HepG2 (cell line): ENCODE data around the gene ABCB10. TPM values are rescaled to one million over a fixed set of nuclear protein-coding genes. Genes with fewer than 3 reads are reported as not detected.

Experiments
- ATAC-seq: fragments of 200-7000 bp; cut with Tn5 transposase; 3 replicates; pipeline ENCODE4 v1.9.1; 2020; ENCODE audit warnings: mild to moderate bottlenecking, moderate library complexity
- BruUV-seq: library from RNA; stranded (reverse); fragments of 400-500 nt; replicated peaks from 2 replicates; lab custom pipeline; 2021; lab: Mats Ljungman, UMichigan
- CTCF ChIA-PET: fragments of 300-600 bp; formaldehyde crosslinking; extraction: SDS; loops from one replicate; lab custom pipeline; 2021; ENCODE audit warnings: low total read pairs, inconsistent platforms, low intra/inter-chr PET ratio; lab: Yijun Ruan, JAX
- POLR2A ChIA-PET: fragments of 350-600 bp; sonication (Branson Sonifier 250); formaldehyde crosslinking; loops from one replicate; lab custom pipeline; 2020; ENCODE audit warnings: antibody characterized with exemption, inconsistent platforms; lab: Yijun Ruan, JAX
- DNase-seq: peaks from one replicate; pipeline ENCODE4 v3.0.0-alpha.2; 2015; ENCODE audit warnings: low spot score
- FAIRE-seq: peaks from 3 replicates; lab custom pipeline; 2011; peaks lifted over from hg19 to GRCh38; lab: Jason Lieb, UNC
- H2AFZ ChIP-seq: one replicate; pipeline ENCODE4 v1.6.1; 2011; ENCODE audit warnings: low read length, inconsistent platforms
- H3K27ac ChIP-seq: fragments of 300-600 bp; 3 replicates; pipeline ENCODE4 v1.8.0; 2011; ENCODE audit warnings: mixed run types, mild to moderate bottlenecking, mixed read lengths, low read length, inconsistent platforms; ENCODE audit not compliant: insufficient read depth; ENCODE audit errors: extremely low read length
- H3K27me3 ChIP-seq, 2 experiments: fragments of 200-600 bp in 1 of 2; 2 replicates in 1 of 2; 3 replicates in 1 of 2; pipeline versions ENCODE4 v1.6.0 to v1.8.0; 2011; ENCODE audit warnings: low read length in 2 of 2, mild to moderate bottlenecking in 2 of 2, moderate library complexity in 2 of 2, inconsistent platforms in 1 of 2; ENCODE audit not compliant: insufficient read depth in 2 of 2, control insufficient read depth in 1 of 2
- H3K36me3 ChIP-seq, 2 experiments: fragments of 200-600 bp in 1 of 2; replicated peaks in 1 of 2; 2 replicates in 1 of 2; 3 replicates in 1 of 2; pipeline versions ENCODE4 v1.5.1 to v1.8.0; 2011; ENCODE audit warnings: low read length in 2 of 2, inconsistent platforms in 1 of 2; ENCODE audit not compliant: insufficient read depth in 2 of 2, control insufficient read depth in 1 of 2
- H3K4me1 ChIP-seq: 2 replicates; pipeline ENCODE4 v1.5.1; 2012; ENCODE audit warnings: low read length, inconsistent platforms; ENCODE audit not compliant: insufficient read depth
- H3K4me2 ChIP-seq: 2 replicates; pipeline ENCODE4 v1.6.0; 2011; ENCODE audit warnings: low read depth, low read length, inconsistent platforms
- H3K4me3 ChIP-seq, 3 experiments: fragments of 200-600 bp in 1 of 3; sonication (generic), shearing (Covaris generic) in 1 of 3; replicated peaks in 1 of 3; 2 replicates each; pipeline ENCODE4 v1.5.1; 2011 to 2016; ENCODE audit warnings: low read length in 3 of 3, inconsistent platforms in 2 of 3, low read depth in 2 of 3, mild to moderate bottlenecking in 2 of 3, control low read depth in 1 of 3, mixed read lengths in 1 of 3; ENCODE audit not compliant: insufficient read depth in 1 of 3
- H3K79me2 ChIP-seq: one replicate; pipeline ENCODE4 v1.6.1; 2011; ENCODE audit warnings: low read length, inconsistent platforms; ENCODE audit not compliant: insufficient read depth
- H3K9ac ChIP-seq: 2 replicates; pipeline ENCODE4 v1.6.0; 2011; ENCODE audit warnings: mild to moderate bottlenecking, low read depth, low read length, inconsistent platforms; ENCODE audit not compliant: insufficient read depth
- H3K9me3 ChIP-seq: 2 replicates; pipeline ENCODE4 v1.5.1; 2012; ENCODE audit warnings: mild to moderate bottlenecking, low read length
- H4K20me1 ChIP-seq: 2 replicates; pipeline ENCODE4 v1.6.0; 2011; ENCODE audit warnings: inconsistent platforms, mild to moderate bottlenecking, low read length, moderate library complexity; ENCODE audit not compliant: insufficient read depth
- JUND ChIP-seq: sonication (generic); formaldehyde crosslinking; IDR thresholded peaks from 2 replicates; pipeline ENCODE4 v1.8.0; 2022; ENCODE audit warnings: mild to moderate bottlenecking, missing genetic modification reagents
- KAT7 ChIP-seq: IDR thresholded peaks from 2 replicates; pipeline ENCODE4 v1.6.1; 2018; ENCODE audit warnings: borderline replicate concordance, missing compliant biosample characterization
- NR1H2 ChIP-seq: sonication (generic); formaldehyde crosslinking; IDR thresholded peaks from 2 replicates; pipeline ENCODE4 v1.8.1; 2022; ENCODE audit warnings: low read depth, missing genetic modification reagents, borderline replicate concordance
- PAX8 ChIP-seq: sonication (generic); formaldehyde crosslinking; IDR thresholded peaks from 2 replicates; pipeline ENCODE4 v1.8.0; 2022; ENCODE audit warnings: mild to moderate bottlenecking, missing genetic modification reagents, borderline replicate concordance
- PHF5A ChIP-seq: IDR thresholded peaks from one replicate; pipeline ENCODE4 v1.6.1; 2018; ENCODE audit warnings: low read depth, missing genetic modification reagents; ENCODE audit not compliant: unreplicated experiment
- XBP1 ChIP-seq: sonication (generic); formaldehyde crosslinking; IDR thresholded peaks from 2 replicates; pipeline ENCODE4 v1.5.0; 2020; ENCODE audit warnings: missing genetic modification reagents
- ZNF251 ChIP-seq: sonication (generic); formaldehyde crosslinking; IDR thresholded peaks from 2 replicates; pipeline ENCODE4 v1.9.0; 2021; ENCODE audit warnings: mild to moderate bottlenecking, missing genetic modification reagents
- ZNF484 ChIP-seq: sonication (generic); formaldehyde crosslinking; IDR thresholded peaks from 2 replicates; pipeline ENCODE4 v1.5.1; 2020; ENCODE audit warnings: mild to moderate bottlenecking, low read depth, missing genetic modification reagents, borderline replicate concordance
- ZNF503 ChIP-seq: sonication (generic); formaldehyde crosslinking; IDR thresholded peaks from 2 replicates; pipeline ENCODE4 v1.4.0; 2020; ENCODE audit warnings: missing genetic modification reagents
- ZNF557 ChIP-seq: sonication (generic); formaldehyde crosslinking; IDR thresholded peaks from 2 replicates; pipeline ENCODE4 v1.4.0; 2020; ENCODE audit warnings: missing genetic modification reagents
- ZNF792 ChIP-seq: IDR thresholded peaks from 2 replicates; pipeline ENCODE4 v1.6.1; 2016
- WGBS: methylation state at CpG from one replicate; pipeline ENCODE4 v1.1.6; 2017; ENCODE audit warnings: low lambda C conversion rate; 5-methylcytosine and 5-hydroxymethylcytosine counted together
- in situ Hi-C: cut with HindIII; loops from 2 replicates; pipeline ENCODE4 v1.10.0; 2017; ENCODE audit warnings: low pct_unique_long_range_greater_than_20kb; ENCODE audit not compliant: extremely low pct_ligation_motif_present
- intact Hi-C: fragments of 100-400 bp; cut with micrococcal nuclease; formaldehyde crosslinking; loops from one replicate; pipeline ENCODE4 v1.10.0; 2022; ENCODE audit not compliant: unreplicated experiment
- polyA plus RNA-seq, 8 experiments: library from polyadenylated mRNA; depleted of rRNA in 3 of 8; stranded (reverse) in 7 of 8; unstranded in 1 of 8; fragments of >200 nt; fragmentation: Illumina TruSeq in 4 of 8; extraction: Trizol in 4 of 8; gene quantifications; 2 replicates each; pipeline versions ENCODE4 v1.2.1 to v1.2.3, GENCODE V29; 2011 to 2016; ENCODE audit warnings: low read depth in 4 of 8, missing spikeins in 1 of 8, mixed read lengths in 1 of 8; ENCODE audit not compliant: insufficient read depth in 1 of 8
- total RNA-seq, 5 experiments: library from RNA; depleted of rRNA; stranded (reverse); fragments of >200 nt; fragmentation: Illumina TruSeq; extraction: Trizol; gene quantifications; 2 replicates each; pipeline ENCODE4 v1.2.3, GENCODE V29; 2016; ENCODE audit warnings: low read depth in 1 of 5
- TF ChIP-seq, protein P1 (sequence below): sonication (generic); formaldehyde crosslinking; conservative IDR thresholded peaks from 2 replicates; pipeline ENCODE4 v1.8.0; 2022; ENCODE audit warnings: low read depth, missing genetic modification reagents
- TF ChIP-seq, protein P2 (sequence below): sonication (generic); formaldehyde crosslinking; IDR thresholded peaks from 2 replicates; pipeline ENCODE4 v1.5.1; 2020; ENCODE audit warnings: mild to moderate bottlenecking, moderate library complexity, missing genetic modification reagents

The ABCB10 gene
- total and polyA plus RNA-seq, 2 of the 13 experiments (the other 11 are each of a cell fraction or from before 2014, with no cell fraction given) = 11.2 to 28.9 TPM

DNA sequence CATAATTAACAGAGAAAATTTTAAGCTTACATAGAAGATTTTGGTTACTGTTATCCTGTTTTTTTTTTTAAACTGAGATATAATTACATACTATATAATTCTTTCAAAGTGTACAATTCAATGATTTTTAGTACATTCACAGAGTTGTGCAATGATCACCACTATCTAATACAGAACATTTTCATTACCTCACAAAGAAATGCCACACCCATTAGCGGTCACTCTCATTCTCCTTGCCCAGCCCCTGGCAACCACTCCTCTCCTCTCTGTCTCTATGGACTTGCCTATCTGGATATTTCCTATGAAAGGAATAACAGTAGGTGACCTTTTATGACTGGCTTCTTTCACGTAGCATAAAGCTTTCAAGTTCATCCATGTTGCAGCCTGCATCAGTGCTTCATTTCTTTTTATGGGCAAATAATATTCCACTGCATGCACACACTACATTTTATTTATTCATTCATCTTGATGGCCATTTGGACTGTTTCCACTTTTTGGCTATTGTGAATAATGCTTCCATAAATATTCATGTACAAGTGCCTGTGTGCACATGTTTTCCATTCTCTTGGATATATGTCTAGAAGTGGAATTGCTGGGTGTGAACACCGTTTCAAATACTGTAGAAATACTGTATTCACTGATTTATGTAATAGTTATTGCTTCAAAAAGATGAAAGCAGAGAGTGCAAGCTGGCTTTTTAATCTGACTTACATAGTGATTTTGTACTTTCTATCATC, 40.9 kb upstream of the ABCB10 start:
- DNase-seq = no peak
- BruUV-seq = no TSS peak
- POLR2A ChIA-PET = no interaction called here

GRCh38 chr1:229597877-229598276, 39.4 kb upstream of the ABCB10 start:
- no peaks in the 10 kb centered on the region for H3K4me1 ChIP-seq
- DNase-seq = no peak
- ATAC-seq = no peak
- H2AFZ ChIP-seq = no peak overlapping the region
- H3K79me2 ChIP-seq = no peaks in the 10 kb centered on the region
- no peaks in the 10 kb centered on the region for H3K27me3 ChIP-seq
- no peak overlapping the region for H3K4me3 ChIP-seq
- FAIRE-seq = no peak
- no peaks in the 10 kb centered on the region for H3K9me3 ChIP-seq
- H3K36me3 ChIP-seq = peaks cover 9 to 48% of the 10 kb centered on the region in 2 experiments; a peak in 4 of 5 replicates
- H4K20me1 ChIP-seq = no peaks in the 10 kb centered on the region
- POLR2A ChIA-PET = no interaction called here
- CTCF ChIA-PET = no interaction called here
- H3K4me2 ChIP-seq = no peak overlapping the region
- no peak overlapping the region for H3K27ac ChIP-seq
- no TSS peak for BruUV-seq
- intact Hi-C loops = no loop called here
- H3K9ac ChIP-seq = no peak overlapping the region
- WGBS = 97% methylated on average over 3 of the region's 3 CpGs
- in situ Hi-C loops = no loop called here
- TF ChIP-seq ZNF557 = no peak
- no peak for TF ChIP-seq KAT7
- TF ChIP-seq PAX8 = no peak
- TF ChIP-seq, protein P1, sequence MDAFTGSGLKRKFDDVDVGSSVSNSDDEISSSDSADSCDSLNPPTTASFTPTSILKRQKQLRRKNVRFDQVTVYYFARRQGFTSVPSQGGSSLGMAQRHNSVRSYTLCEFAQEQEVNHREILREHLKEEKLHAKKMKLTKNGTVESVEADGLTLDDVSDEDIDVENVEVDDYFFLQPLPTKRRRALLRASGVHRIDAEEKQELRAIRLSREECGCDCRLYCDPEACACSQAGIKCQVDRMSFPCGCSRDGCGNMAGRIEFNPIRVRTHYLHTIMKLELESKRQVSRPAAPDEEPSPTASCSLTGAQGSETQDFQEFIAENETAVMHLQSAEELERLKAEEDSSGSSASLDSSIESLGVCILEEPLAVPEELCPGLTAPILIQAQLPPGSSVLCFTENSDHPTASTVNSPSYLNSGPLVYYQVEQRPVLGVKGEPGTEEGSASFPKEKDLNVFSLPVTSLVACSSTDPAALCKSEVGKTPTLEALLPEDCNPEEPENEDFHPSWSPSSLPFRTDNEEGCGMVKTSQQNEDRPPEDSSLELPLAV = no peak
- no peak for TF ChIP-seq JUND (CRISPR knock-in tag)
- TF ChIP-seq XBP1 = no peak
- no peak for TF ChIP-seq ZNF792
- no peak for TF ChIP-seq NR1H2 (CRISPR knock-in tag)
- TF ChIP-seq, protein P2, sequence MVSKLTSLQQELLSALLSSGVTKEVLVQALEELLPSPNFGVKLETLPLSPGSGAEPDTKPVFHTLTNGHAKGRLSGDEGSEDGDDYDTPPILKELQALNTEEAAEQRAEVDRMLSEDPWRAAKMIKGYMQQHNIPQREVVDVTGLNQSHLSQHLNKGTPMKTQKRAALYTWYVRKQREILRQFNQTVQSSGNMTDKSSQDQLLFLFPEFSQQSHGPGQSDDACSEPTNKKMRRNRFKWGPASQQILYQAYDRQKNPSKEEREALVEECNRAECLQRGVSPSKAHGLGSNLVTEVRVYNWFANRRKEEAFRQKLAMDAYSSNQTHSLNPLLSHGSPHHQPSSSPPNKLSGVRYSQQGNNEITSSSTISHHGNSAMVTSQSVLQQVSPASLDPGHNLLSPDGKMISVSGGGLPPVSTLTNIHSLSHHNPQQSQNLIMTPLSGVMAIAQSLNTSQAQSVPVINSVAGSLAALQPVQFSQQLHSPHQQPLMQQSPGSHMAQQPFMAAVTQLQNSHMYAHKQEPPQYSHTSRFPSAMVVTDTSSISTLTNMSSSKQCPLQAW (CRISPR knock-in tag) = no peak

More for the DNA sequence above, 40.9 kb upstream of the ABCB10 start:
- no peak for FAIRE-seq
- Histone ChIP-seq H3K4me1 (no peaks in the 10 kb centered on the region), H3K36me3 (peaks cover 9 to 50% of the 10 kb centered on the region in 2 experiments; a peak in 4 of 5 replicates), H4K20me1 (no peaks in the 10 kb centered on the region), H3K79me2 (no peaks in the 10 kb centered on the region), H3K9me3 (no peaks in the 10 kb centered on the region), H3K4me3 (no peak overlapping the region), H3K27ac (no peak overlapping the region), H3K9ac (no peak overlapping the region), H2AFZ (no peak overlapping the region), H3K27me3 (no peaks in the 10 kb centered on the region), H3K4me2 (no peak overlapping the region)
- ATAC-seq = no peak
- CTCF ChIA-PET = no interaction called here
- TF ChIP-seq ZNF503 (CRISPR knock-in tag) (no peak), ZNF484 (CRISPR knock-in tag) (no peak), PHF5A (CRISPR knock-in tag) (no peak), ZNF251 (CRISPR knock-in tag) (no peak)
- WGBS = 99% methylated on average over 3 of the region's 3 CpGs
- intact Hi-C loops = no loop called here
- in situ Hi-C loops = no loop called here
